Ramos (cell line): Measurements from ENCODE around the gene VAC14.

ENCODE experiments used
- in situ Hi-C: fragments of 300-500 bp; cut with MboI; formaldehyde crosslinking; loops from one replicate; pipeline ENCODE4 v1.14.3; 2022; ENCODE audit warnings: low sequenced_read_pairs; ENCODE audit not compliant: unreplicated experiment

Gene VAC14

DNA sequence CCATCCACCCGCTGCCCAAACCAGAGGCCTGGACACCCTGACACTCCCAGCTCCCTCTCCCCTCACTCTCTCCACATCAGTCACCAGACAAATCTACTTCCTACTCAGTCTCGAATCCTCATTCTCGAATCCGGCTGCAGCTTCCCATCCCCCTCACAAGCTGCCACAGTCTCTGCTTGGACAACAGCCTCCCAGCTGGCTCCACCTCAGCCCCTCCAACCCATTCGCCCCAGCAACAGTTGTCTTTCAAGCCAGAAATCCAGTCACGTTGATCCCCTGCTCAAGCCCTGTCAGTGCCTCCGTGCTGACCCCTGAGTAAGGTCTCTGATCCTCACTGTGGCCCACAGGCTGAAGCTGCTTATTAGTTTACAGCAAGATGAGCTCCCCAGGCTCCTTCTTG is 70.9 kb downstream of the VAC14 start:
- in situ Hi-C loops: no loop called here

- in situ Hi-C loops: no loop called here
Measured at GRCh38 chr16:70729292-70729691, 71.7 kb downstream of the VAC14 start.

DNA sequence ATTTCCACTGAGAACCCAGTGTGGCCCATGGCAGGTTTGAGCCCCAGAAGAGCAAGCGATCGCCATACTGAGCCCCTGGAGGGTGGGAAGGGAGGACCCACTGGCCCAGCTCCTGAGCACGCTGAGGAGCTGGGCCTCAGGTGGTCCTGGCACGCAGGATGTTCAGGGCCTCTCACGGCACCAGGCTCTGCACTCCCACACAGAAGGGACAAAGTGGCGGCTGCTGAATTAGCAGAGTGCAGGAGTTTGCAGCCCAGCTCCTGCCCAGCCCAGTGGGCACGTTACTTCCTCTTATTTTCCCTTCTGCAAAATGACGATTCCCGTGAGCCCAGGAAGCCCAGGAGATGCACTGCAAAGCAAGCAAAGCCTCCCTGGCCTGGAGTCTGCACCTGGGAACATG is 72.8 kb downstream of the VAC14 start:
- in situ Hi-C loops: no loop called here

- in situ Hi-C loops: no loop called here
Measured at GRCh38 chr16:70726892-70727361, 74.0 kb downstream of the VAC14 start.

GRCh38 chr16:70725912-70726828 is 74.8 kb downstream of the VAC14 start:
- in situ Hi-C loops: no loop called here

DNA sequence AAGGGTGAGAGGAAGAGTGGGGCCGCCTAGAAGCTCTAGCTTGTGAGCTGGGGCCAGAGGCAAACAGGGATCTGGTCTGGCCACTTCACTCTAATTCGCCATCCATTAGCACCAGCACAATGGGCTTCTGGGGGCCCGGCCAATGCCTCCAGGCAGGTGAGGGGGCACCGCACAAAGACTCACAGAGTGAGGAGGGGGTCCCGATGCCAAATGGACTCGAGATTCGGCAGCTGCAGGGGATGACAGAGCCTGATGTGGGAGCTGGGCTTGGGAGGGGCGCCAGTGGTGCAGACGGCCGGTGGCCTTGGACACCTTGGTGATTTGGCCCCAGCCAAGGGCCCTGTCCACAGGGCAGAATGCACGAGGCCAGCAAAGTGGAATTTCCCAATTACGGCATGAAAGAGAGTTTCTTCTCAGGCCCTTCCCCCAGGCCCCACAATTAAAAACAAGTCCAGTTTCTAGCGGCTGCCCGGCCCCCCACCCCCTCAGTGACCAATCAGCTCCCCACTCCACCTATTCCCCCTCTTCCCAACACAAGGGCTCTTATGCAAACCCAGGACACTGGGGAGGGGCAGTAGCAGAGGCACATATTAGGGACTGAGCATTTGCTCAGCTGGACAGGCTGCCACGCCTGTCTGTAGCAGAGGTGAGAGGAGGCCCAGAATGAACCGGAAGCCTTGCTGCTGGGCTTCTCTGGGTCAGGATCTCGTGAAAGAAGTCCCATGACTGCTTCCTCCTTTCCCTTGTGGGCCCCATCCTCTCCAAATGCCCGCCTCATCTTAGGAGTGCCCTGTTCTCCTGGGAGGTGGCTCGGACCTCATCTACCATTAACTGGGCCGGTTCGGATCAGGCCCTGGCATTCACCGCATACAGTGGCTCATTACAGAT is 75.7 kb downstream of the VAC14 start:
- in situ Hi-C loops: no loop called here

DNA sequence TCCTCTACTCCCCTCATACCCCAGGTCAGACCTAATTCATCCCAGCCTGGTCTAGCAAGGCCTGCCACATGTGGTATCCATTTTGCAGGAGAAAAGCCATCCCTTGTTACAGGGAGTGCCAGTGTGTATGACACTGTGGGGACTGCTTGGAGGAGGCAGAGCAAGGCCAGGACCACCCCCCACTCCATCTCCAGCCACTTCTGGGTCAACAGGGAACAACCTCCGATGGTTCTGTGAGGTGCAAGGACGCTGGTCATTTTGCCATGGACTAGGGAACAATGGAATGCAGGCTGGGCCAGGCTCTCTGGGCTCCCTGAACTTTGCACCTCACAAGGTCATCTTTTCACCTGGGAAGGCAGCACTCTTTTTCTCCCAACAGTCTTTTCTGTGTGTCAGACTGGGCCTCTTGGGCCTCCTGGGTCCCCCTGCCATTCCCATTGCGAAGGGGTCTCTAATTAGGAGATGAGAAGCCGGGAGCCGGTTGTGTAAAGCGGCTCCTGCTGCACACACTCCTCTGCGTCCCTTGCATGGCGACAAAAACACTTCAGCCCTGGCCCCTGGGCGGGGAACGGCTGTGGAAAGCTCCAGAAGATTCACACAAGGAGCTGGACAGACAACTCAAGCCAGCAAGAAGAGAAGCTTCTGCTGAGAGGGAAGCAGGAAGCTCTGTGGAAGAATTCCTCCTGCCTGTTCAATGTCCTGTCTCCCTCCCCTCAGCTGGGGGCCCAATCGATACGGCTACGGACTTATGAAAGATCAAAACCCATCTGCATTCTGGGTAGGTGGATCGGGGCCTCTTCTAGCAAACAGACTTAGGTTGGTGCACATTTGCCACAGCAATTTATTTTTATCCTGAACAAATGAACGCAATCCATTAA is 76.6 kb downstream of the VAC14 start:
- in situ Hi-C loops: no loop called here

- in situ Hi-C loops: no loop called here
Measured at GRCh38 chr16:70723740-70724145, 77.2 kb downstream of the VAC14 start.

- in situ Hi-C loops: no loop called here
Measured at GRCh38 chr16:70721202-70721963, 79.6 kb downstream of the VAC14 start.

DNA sequence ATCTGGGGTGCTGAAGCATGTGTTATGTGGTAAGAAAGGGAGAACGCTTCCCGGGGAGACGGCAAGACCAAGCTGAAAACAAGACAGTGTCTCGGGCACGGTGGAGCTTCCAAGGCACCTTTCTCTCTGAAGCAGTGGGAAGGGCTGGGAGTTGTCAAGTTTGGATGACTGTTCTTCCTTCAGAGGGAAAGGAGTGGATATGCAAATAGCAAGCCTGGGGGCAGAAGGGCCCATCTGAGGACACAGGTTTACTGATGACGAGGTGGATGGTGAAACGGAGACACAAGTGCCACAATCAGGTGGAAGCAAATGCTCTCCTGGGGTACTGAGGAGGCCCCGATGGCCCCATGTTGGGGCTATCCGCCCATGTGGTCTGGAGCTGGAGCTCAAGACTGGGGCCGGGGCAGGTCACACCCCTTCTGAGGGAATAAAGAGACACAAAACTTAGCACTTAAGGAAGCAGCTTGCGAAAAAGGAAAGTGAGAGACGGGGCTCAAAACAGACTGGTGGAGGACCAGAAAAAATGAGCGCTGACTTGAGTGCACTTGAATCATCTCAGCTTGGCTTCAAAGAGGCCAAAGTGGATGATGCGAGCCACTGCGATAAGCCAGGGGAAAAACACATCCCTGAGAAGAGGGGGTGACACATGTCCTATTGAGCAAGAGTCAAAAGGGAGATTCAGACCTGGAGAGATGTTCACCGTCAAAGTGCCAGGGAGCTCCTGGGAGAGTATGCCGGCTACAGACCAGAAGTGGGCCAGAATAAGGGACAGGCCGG is 80.3 kb downstream of the VAC14 start:
- in situ Hi-C loops: no loop called here

DNA sequence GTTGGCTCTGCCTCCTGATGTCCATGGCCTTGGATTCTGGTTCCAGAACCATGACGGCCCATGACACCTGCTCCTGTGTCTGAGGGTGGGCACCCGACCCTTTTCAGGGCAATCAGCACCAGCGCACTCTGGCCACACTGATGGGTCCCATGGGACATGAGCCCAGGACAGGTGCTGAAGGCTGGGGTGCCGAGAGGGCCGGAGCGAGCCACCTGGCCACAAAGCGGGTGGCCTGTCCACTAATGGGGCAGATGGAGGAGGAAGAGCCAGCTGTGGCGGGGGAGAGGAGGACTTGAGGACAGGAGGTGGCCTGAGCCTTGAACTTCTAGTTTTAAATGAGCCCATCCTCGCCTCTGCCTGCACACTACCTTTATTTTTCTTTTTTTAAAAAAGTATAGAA is 83.9 kb downstream of the VAC14 start:
- in situ Hi-C loops: no loop called here

GRCh38 chr16:70715860-70716357 is 85.0 kb downstream of the VAC14 start:
- in situ Hi-C loops: no loop called here

DNA sequence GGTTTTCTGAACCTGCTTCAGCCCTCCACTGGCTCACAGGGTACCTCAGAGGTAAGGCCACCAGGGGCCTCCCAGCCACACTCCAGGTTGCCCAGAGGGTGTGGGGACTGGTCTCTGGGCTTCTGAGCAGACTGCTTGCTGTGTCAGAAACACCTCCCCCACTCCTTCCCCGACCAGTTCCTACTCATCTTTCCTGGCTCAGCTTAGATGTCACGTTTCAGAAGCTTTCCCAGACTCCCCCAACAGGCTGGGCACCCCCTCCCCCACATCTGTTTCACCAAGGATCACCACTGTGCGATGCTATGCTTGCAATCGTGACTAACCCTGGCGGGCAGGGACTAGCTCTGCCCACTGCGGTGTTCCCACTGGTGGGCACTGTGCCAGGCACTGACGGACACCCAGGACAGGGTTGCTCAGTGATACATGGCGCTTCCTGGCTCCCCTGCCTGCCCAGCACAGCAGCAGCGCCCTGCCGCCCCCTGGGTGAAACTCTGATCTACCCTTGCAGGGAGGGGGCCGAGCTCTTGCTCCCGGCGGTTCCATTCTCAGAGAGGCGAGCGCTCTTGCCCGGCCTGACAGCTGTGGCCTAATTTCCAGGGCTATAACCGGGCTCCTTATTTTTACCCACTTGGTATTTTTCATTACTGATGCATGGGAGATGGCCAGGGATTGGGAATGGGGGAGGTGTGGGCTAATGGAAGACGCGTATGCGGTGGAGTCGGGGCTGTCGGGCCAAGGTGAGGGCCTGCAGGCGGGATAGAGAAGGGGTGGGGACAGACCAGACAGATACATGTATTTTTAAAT is 85.7 kb downstream of the VAC14 start:
- in situ Hi-C loops: no loop called here

GRCh38 chr16:70714581-70715054 is 86.3 kb downstream of the VAC14 start:
- in situ Hi-C loops: no loop called here

- in situ Hi-C loops: no loop called here
Measured at GRCh38 chr16:70713824-70714223, 87.1 kb downstream of the VAC14 start.

- in situ Hi-C loops: no loop called here
Measured at GRCh38 chr16:70713342-70713741, 87.6 kb downstream of the VAC14 start.

- in situ Hi-C loops: no loop called here
Measured at GRCh38 chr16:70712942-70713341, 88.0 kb downstream of the VAC14 start.

- in situ Hi-C loops: no loop called here
Measured at GRCh38 chr16:70712359-70712758, 88.6 kb downstream of the VAC14 start.
